HG02588 (cell line): ENCODE measurements around the gene ZDHHC13.
"Not testable (repeated sequence)": the region's sequence is repeated elsewhere in the genome, so short reads cannot be mapped to it uniquely, and the experiment has no call there.

Source experiments
- ATAC-seq: cut with Tn5 transposase; IDR thresholded peaks from one replicate; pipeline ENCODE4 v1.9.1; 2021; ENCODE audit warnings: mild to moderate bottlenecking, moderate library complexity; ENCODE audit not compliant: unreplicated experiment

Gene ZDHHC13

DNA sequence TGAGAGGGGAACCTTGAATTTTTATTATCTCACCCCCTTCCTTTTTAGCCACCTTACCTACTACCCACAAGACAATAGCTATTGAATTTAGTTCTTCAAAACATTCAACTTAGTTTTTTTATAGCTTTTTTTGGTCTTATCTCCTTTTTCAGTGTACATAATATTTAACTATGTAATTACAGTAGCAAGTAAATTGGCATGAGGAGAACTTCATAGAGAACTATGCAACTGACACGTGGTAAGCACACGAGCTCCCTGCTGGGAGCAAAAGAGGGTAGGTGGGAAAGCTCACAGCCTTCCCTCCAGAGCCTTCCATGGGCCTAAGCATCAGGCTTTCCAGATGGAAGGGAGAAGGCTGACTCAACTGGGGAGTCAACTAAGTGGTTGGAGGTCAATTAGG lies 22.1 kb upstream of the ZDHHC13 start:
- no peak for ATAC-seq

DNA sequence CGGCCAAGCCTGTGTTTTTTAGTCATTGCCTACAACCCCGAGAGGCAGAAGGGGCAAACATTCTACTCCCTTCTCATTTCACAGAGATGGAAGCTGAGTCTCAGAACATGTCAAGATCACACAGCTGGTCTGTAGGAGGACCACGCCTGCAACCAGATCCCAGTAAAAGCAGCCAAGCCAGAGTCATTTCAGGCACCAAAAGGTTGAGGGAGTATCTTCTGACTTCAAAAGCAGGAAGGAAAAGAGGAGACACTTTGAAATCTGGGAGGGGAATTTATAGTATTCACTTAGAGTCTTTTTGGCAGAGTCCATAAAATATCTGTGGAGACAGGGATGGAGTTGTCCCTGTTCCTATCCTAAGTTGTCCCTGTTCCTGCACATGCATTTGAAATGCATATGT lies 17.9 kb upstream of the ZDHHC13 start:
- no peak for ATAC-seq

DNA sequence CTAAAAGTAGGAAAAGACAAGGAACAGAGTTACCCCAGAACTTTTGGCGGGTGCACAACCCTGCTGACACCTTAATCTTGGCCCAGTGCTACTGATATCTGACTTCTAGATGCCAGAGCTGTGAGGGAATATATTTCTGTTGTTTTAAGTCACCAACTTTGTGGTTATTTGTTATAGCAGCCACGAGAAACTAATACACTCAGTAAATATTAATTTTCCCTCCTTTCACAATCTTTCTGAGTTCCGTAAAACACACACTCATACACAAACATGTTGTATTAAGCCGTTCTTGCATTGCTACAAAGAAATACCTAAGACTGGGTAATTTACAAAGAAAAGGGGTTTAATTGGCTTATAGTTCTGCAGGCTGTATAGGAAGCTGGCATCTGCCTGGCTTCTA lies 16.1 kb upstream of the ZDHHC13 start:
- ATAC-seq = no peak

DNA sequence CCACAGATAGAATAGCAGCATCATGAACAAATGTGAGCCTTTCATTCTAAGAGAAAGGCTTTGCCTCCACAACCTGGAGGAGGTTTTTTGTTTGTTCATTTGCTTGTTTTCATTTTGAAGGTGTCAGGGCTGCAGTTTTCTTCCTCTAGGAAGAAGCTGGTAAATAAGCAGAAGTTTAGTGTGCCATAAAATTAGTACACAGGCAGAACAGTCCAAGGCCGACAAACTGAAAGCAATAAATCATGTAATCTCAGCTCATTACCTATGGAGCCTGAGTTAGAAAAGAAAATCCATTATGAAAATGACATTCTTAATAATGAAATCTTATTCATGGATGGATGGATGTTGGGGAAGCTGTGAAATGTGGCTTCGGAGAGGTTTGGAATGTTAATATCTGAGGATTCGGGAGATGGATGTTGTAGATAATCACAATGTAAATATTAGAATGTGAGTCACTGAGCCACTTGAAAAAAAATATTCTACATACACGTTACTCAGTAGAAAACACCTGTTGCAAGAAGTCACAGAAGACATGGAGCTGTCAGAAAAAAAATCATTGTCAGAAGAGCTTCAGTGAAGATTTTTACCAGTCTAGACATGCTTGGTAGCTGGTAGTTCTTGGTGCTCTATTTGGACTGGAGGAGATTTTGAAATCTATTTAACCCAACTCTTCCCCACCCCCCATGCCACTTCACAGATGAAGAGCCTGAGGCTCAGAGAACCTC lies 15.0 kb upstream of the ZDHHC13 start:
- no peak for ATAC-seq

DNA sequence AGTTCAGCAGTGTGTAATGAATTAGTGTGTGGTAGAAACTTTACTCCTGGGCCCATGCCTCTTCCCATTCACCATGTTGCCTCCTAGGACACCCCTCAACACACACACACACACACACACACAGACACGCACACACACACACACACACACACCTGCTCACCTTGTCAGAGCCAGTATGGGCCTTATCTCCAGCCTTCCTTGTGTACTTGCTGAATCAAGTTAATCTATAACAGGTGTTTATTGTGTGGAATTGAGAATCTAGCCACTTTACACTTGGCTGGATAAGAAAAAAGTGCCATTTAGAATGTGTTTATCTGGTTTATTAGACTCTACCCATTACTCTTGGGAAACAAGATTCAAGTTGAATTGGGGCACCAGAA lies 14.5 kb upstream of the ZDHHC13 start:
- ATAC-seq = no peak

DNA sequence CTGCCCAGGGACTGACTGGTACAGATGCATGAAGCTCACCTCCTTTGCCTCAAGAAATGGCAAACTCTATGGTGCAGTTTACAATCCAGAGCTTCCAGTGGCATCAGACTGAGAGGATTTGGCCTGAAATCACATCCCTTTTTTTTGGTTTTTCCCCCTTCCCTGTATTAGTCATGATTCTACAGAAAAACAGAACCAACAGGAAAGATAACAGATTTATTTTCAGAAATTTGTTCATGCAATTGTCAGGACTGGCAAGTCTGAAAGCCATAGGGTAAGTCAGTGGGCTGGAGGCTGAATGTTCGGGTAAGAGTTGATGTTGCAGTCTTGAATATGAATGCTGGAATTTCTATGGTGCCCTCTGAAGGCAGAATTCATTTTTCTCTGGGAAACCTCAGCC lies 12.0 kb upstream of the ZDHHC13 start:
- no peak for ATAC-seq

DNA sequence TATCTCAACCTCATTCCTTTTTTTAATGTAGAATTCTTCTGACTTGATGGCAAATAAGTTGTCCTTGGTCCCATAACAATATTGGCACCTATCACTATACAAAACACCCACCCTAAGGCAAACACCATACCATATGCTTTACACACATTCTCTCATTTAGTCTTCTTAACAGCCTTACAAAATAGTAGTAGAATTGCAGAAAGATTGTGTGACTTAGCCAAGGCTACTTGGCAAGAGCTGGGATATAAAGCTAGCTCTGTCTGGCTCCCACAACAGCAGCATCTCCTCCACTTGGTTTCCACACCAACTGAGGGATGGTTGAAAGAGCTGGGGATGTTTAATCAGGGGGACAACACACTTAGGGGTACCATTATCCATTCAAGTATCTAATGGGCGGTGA lies 9.8 kb upstream of the ZDHHC13 start:
- no peak for ATAC-seq

DNA sequence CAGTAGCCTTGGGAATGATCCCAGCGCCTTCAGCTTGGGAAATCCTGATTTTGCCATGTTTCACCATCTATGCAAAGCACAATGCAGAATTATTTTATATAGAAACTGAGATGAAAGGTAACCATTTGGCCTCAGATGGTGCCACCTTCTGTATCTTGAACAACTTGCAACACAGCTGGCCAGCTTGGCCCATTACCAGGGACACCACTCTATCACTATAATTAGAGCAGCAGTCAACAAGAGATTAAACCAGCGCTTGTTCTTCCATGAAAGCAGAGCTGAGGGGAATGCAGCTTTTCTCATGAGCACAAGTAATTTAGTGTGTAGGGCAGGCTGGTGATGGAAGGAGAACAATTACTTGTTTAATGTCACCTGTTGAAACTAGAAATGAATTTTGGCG lies 6.7 kb upstream of the ZDHHC13 start:
- ATAC-seq = no peak

DNA sequence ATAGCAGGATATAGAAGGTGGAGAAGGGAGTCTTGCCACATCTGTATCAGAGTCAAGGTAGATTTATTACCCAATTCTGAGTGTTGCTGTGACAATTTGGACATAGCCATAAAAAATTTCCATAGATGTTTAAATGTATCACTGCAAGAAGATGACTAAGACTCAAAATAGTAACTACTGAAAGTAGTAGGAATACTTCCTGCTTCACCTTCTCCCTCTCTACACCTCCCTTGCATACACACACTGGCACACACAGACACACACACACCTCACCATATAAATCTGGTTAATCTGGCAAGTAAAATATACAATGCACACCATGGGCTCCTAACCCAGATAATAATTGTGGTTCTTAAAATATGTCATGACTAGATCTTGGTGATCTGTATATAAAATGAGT lies 5.2 kb upstream of the ZDHHC13 start:
- ATAC-seq = no peak

DNA sequence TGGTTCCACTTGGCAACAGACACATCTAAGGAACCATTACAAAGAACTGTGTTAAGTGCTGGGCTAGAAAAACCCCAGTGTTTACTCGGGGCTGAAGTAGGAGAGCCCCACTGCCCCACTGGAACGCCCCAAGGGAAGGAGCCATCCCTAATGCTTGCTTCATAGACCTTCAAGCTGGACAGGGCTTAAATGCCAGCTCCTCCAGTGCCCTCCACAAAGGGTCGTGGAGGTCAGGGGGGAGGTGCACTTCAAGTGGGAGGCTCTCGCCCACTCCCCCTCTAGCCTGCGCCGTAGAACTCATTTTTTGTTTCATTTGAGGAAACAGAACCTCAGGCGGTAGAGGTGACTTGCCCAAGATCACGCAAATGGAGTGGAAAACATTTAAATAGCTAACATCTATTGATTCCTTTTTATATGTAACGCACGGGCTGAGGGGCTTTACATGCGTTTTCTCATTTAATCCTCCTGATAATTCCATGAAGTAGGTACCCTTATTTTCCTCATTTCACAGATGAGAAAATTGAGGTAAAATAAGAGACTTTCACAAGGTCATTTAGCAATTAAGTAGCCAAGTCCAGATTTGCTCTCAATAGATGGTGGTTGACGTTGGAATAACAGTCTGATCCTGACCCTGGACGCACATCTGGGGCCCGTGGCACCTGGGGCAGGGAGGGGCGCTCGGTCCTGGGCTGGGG lies 545 bp upstream of the ZDHHC13 start:
- ATAC-seq = no peak

DNA sequence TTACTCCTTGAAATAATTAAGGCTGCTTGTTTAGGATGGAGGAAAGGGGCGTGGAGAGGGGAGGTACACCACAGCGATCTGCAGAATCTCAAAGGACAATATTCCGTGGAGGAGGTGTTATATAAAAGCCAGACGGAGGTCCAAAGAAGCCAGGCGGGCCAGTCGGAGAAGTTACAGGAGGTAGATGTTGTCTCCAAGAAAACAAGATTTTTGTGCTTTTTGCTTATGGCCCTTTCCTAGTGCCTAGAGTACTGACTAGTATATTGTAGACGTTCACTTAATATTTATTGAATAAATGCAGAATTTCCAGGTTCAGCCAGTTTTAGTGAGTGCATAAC lies 761 bp downstream of the ZDHHC13 start:
- no peak for ATAC-seq

DNA sequence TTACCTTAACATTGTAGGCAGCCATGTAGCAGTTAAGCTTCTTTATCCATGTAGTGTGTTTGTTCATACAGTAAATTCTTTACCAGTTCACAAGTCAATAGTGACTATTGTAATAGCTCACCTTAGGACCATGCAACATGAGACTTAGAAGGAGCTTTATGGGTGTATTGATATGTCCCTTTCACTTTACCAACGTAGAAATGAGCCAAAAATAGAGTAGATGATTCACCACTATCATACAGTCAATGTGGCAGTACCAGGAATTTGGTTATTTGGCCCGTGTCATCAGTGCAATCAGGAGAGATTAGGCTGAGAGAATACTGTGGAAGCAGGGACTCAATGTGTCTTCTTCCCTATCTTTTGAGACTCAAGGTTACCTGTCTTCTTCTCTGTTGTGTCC lies 4.7 kb downstream of the ZDHHC13 start:
- ATAC-seq = no peak

DNA sequence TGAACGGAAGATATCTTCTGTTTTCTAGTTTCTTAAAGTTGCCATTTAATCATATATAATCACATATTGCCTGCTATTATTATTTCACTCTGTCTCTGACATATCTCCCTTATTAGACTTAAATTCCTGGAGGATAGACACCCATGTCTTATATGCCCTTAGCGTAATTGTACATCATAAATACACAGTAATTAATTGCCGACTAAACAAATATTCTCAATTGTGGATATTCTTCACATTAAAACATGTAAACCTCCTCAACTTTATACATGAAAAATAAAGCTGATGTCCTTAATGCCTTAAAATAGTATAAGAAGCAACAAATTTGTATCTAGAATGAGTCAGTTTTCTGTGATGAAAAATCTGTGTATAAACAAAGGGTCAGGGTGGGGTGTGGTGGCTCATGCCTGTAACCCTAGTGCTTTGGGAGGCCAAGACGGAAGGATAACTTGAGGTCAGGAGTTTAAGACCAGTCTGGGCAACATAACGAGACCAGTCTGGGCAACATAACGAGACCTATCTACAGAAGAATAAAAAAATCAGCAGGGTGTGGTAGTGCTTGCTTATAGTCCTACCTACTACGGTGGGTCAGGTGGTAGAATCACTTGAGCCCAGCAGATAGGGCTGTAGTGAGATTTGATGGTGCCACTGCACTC lies 6.1 kb downstream of the ZDHHC13 start:
- ATAC-seq = no peak

DNA sequence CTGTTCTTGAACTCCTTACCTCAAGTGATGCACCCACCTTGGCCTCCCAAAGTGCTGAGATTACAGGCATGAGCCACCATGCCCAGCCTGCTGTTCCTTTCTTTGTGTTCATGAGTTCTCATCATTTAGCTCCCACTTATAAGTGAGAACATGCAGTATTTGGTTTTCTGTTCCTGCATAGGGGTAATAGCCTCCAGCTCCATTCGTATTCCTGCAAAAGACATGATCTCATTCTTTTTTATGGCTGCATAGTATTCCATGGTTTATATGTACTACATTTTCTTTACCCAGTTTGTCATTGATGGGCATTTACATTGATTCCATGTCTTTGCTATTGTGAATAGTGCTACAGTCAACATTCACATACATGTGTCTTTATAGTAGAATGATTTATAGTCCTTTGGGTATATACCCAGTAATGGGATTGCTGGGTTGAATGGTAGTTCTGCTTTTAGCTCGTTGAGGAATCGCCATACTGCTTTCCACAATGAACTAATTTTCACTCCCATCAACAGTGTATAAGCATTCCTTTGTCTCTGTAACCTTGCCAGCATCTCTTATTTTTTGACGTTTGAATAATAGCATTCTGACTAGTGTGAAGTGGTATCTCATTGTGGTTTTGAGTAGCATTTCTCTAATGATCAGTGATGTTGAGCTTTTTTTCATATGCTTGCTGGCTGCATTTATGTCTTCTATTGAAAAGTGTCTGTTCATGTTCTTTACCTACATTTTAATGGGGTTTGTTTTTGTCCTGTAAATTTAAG lies 9.8 kb downstream of the ZDHHC13 start:
- ATAC-seq = not testable (repeated sequence)

DNA sequence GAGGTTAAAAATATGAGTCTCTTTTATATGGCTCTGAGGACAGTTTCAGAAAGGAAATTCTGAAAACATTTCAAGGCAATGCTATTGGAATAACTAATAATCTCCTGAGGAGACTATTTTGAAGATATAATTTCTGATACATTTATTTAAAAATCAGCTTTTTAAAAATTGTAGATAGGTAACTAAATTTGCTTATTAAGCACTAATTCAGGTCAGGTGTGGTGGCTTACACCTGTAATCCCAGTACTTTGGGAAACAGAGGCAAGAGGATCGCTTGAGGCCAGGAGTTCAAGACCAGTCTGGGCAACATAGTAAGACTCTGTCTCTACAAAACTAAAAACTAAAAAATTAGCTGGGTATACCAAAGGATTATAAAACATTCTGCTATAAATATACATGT lies 17.0 kb downstream of the ZDHHC13 start:
- no peak for ATAC-seq

DNA sequence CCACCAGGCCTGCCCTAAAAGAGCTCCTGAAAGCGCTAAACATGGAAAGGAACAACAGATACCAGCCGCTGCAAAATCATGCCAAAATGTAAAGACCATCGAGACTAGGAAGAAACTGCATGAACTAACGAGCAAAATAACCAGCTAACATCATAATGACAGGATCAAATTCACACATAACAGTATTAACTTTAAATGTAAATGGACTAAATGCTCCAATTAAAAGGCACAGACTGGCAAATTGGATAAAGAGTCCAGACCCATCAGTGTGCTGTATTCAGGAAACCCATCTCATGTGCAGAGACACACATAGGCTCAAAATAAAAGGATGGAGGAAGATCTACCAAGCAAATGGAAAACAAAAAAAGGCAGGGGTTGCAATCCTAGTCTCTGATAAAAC lies 19.9 kb downstream of the ZDHHC13 start:
- ATAC-seq = not testable (repeated sequence)

DNA sequence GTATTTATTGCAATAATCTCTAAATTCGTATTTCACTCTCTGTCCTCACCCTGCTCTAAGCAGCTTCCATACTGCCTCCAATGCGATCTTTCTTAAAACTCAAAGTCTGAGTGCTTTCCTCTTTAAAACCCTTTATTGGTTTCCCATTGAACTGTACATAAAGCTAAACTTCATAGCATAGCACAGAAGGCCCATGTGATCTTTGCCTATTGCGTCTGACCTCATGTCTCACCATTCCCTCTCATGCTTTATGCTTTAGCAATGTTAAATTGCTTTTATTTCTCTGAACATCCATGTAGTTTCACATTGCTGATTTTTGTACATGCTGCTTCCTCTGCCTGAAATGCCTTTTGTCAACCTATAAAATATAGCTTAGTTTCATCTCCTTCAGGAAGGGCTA lies 28.4 kb downstream of the ZDHHC13 start:
- no peak for ATAC-seq

DNA sequence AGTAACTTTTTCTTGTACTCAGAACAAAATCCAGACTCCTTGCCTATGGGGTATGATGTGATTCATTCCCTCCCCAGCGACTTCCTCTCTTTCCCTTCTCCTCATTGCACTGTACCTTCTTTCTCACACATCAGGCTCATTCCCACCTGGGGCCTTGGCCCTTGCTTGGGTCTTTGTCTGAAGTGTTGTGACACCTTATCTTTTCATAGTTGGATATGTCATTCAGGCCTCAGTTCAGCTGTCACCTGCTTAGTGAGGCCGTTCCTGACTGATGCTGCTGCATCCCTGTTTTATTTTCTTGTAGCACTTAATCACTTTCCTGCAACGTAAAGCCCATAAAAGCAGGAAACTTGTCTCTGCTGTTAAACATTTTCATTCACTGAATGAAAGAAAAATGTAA lies 39.9 kb downstream of the ZDHHC13 start:
- ATAC-seq = no peak

DNA sequence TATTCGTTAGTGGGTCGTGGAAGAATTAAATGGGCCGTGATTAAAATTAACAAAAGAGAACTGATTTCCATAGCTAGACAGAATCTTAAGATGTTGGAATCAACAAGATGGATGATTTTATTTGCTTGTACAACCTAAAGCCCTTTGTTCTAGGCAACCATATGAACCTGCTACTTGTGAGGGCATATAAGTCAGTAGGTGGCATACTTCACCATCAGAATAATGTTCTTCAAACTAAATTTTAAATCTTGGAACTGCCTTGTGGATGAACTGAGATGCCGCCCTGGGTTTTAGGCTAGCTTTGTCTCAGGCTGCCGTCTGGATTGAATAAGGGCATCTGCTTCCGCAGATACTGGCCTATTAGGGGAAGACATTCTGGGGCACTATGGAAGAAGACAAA lies 43.9 kb downstream of the ZDHHC13 start:
- ATAC-seq = no peak

DNA sequence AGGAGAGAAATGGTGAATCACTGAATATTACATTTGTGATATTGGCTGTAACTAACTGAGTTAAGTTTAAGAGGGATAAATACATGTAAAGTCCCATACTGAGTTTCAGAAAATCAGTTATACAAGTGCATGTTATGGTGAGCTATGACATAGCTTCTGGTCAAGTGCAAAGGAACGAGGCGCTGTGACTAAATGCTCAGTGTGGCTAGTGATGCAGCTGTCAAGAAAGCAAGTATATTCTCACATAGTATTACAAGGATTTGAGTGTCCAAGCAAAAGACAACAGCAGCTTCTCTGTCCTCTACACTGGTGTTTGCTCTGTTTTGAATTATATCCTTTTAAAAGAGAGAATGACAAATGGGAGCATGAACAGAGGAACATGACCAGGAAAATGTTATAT lies 44.7 kb downstream of the ZDHHC13 start:
- no peak for ATAC-seq

DNA sequence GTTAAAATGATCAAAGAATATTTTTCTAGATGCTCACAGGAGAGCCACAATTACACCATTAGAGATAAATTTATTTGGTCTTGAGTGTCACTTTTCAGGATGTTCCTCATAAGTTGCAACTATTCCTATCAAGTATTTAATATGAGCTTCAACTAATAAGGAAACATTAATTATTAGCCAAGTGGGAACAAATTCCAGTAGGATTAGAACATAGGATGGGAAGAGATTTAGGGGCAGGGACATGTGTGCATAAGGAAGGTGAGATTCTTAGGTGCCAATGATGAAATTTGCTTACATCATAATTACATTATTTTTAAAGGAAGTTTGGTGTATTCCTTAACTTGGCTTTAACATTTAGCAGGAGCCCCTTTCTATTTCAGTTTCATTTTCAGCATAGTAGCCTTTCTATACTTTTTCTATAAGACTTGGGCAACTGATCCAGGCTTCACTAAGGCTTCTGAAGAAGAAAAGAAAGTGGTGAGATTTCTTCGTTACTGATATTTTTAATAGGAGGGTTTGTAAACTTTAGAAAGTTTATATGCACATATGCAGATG lies 46.1 kb downstream of the ZDHHC13 start:
- no peak for ATAC-seq
